Gastroesophageal sphincter (tissue), 3 donors: ENCODE data around the gene NSD2.

Experiments used
- CTCF ChIP-seq, 4 experiments: fragments of 200-600 bp in 2 of 4; fragments of 450-650 bp in 2 of 4; sonication (generic) in 1 of 4; IDR thresholded peaks; one replicate each; pipeline ENCODE4 v1.5.1; 2017 to 2019; ENCODE audit warnings: antibody characterized with exemption in 4 of 4, mild to moderate bottlenecking in 2 of 4, moderate library complexity in 2 of 4
- POLR2A ChIP-seq, 2 donors: fragments of 450-650 bp; IDR thresholded peaks; one replicate each; pipeline ENCODE4 v1.6.1; 2017; ENCODE audit warnings: antibody characterized with exemption in 2 of 2, mild to moderate bottlenecking in 2 of 2, moderate library complexity in 1 of 2

- TF ChIP-seq CTCF (IDR thresholded peaks at IDR 0.05): no peak
- TF ChIP-seq POLR2A (IDR thresholded peaks at IDR 0.05): no peak
Observed at GRCh38 chr4:1830642-1831228, 40.5 kb upstream of the NSD2 start.
